Transverse colon (tissue), 4 donors: Measurements from ENCODE around the gene GALNT17.

Experiments used
- CTCF ChIP-seq, 5 experiments: fragments of 200-600 bp in 3 of 5; fragments of 450-650 bp in 2 of 5; sonication (generic) in 3 of 5; IDR thresholded peaks; 1 replicate in 2 of 5; 2 replicates in 3 of 5; pipeline ENCODE4 v1.5.1; 2016 to 2017; ENCODE audit warnings: antibody characterized with exemption in 5 of 5, inconsistent platforms in 3 of 5, mild to moderate bottlenecking in 2 of 5, moderate library complexity in 1 of 5
- POLR2AphosphoS5 ChIP-seq, 3 donors: sonication (generic); formaldehyde crosslinking; IDR thresholded peaks; one replicate each; pipeline ENCODE4 v1.6.1; 2016; ENCODE audit warnings: antibody characterized with exemption in 3 of 3

GRCh38 chr7:71682181-71682580 is 550.2 kb downstream of the GALNT17 start:
- TF ChIP-seq POLR2AphosphoS5 (IDR thresholded peaks at IDR 0.05), result no peak
- TF ChIP-seq CTCF (IDR thresholded peaks at IDR 0.05), result no peak
